ENCODE measurements around the gene GALNS.

- no peak for TF ChIP-seq CTCF (IDR thresholded peaks at IDR 0.05)
- TF ChIP-seq POLR2A (IDR thresholded peaks at IDR 0.05), result no peak
These were observed 74.0 kb downstream of the GALNS start for GRCh38 chr16:88782454-88783390.

Data from vagina (tissue), 2 donors.